ENCODE data around the gene SYNPO2.

SYNPO2 gene

GRCh38 chr4:118930255-118930654 is 41.6 kb downstream of the SYNPO2 start:
- no peak for DNase-seq (ENCODE audit: low read depth in 2 of 2)

- no peak for DNase-seq (ENCODE audit: low read depth in 2 of 2)
Measured at GRCh38 chr4:118931786-118932185, 43.1 kb downstream of the SYNPO2 start.

- no peak for DNase-seq (ENCODE audit: low read depth in 2 of 2)
Measured at GRCh38 chr4:118935819-118936218, 47.2 kb downstream of the SYNPO2 start.

- DNase-seq (ENCODE audit: low read depth in 2 of 2) = no peak
Measured at GRCh38 chr4:118936406-118936805, 47.8 kb downstream of the SYNPO2 start.

GRCh38 chr4:118939169-118939783 is 50.6 kb downstream of the SYNPO2 start:
- no peak for DNase-seq (ENCODE audit: low read depth in 2 of 2)

- DNase-seq (ENCODE audit: low read depth in 2 of 2) = no peak
Measured at GRCh38 chr4:118941149-118941548, 52.5 kb downstream of the SYNPO2 start.

- no peak for DNase-seq (ENCODE audit: low read depth in 2 of 2)
Measured at GRCh38 chr4:118941799-118942198, 53.1 kb downstream of the SYNPO2 start.

- no peak for DNase-seq (ENCODE audit: low read depth in 2 of 2)
Measured at GRCh38 chr4:118942465-118942864, 53.8 kb downstream of the SYNPO2 start.

GRCh38 chr4:118947095-118947494 is 58.4 kb downstream of the SYNPO2 start:
- no peak for DNase-seq (ENCODE audit: low read depth in 2 of 2)

GRCh38 chr4:118948545-118949144 is 60.0 kb downstream of the SYNPO2 start:
- no peak for DNase-seq (ENCODE audit: low read depth in 2 of 2)

GRCh38 chr4:118950224-118950623 is 61.6 kb downstream of the SYNPO2 start:
- DNase-seq (ENCODE audit: low read depth in 2 of 2) = no peak

- no peak for DNase-seq (ENCODE audit: low read depth in 2 of 2)
Measured at GRCh38 chr4:118950929-118951570, 62.4 kb downstream of the SYNPO2 start.

- DNase-seq (ENCODE audit: low read depth in 2 of 2) = no peak
Measured at GRCh38 chr4:118953276-118953675, 64.6 kb downstream of the SYNPO2 start.

- no peak for DNase-seq (ENCODE audit: low read depth in 2 of 2)
Measured at GRCh38 chr4:118954246-118954645, 65.6 kb downstream of the SYNPO2 start.

GRCh38 chr4:118955515-118955914 is 66.9 kb downstream of the SYNPO2 start:
- DNase-seq (ENCODE audit: low read depth in 2 of 2) = no peak

GRCh38 chr4:118957722-118958445 is 69.2 kb downstream of the SYNPO2 start:
- no peak for DNase-seq (ENCODE audit: low read depth in 2 of 2)

- DNase-seq (ENCODE audit: low read depth in 2 of 2) = no peak
Measured at GRCh38 chr4:118962540-118962939, 73.9 kb downstream of the SYNPO2 start.

GRCh38 chr4:118964891-118965411 is 76.3 kb downstream of the SYNPO2 start:
- DNase-seq (ENCODE audit: low read depth in 2 of 2) = no peak

GRCh38 chr4:118967393-118967792 is 78.7 kb downstream of the SYNPO2 start:
- DNase-seq (ENCODE audit: low read depth in 2 of 2) = no peak

- DNase-seq (ENCODE audit: low read depth in 2 of 2) = no peak
Measured at GRCh38 chr4:118968005-118968404, 79.4 kb downstream of the SYNPO2 start.

- DNase-seq (ENCODE audit: low read depth in 2 of 2) = no peak
Measured at GRCh38 chr4:118968813-118969212, 80.2 kb downstream of the SYNPO2 start.

GRCh38 chr4:118969359-118969758 is 80.7 kb downstream of the SYNPO2 start:
- no peak for DNase-seq (ENCODE audit: low read depth in 2 of 2)

Data from stimulated activated CD8-positive, alpha-beta memory T cell treated with anti-CD3 and anti-CD28 coated beads, Interleukin-2, amount 100 ng/mL, for 48 hours (primary cell).